Esophagus muscularis mucosa (tissue), 4 donors: ENCODE measurements around the gene OPN4. TPM values are rescaled to one million over a fixed set of nuclear protein-coding genes. Genes with fewer than 3 reads are reported as not detected.

Experiments used
- DNase-seq: peaks from one replicate; pipeline ENCODE4 v3.0.0-alpha.2; 2017; ENCODE audit errors: extremely low spot score
- H3K27ac ChIP-seq, 4 donors: fragments of 200-600 bp; sonication (generic); replicated peaks in 1 of 4; 1 replicate in 3 of 4; 2 replicates in 1 of 4; pipeline ENCODE4 v1.5.1; 2016 to 2019; ENCODE audit warnings: mild to moderate bottlenecking in 1 of 4
- H3K27me3 ChIP-seq, 4 donors: fragments of 200-600 bp; sonication (generic); one replicate each; pipeline versions ENCODE4 v1.5.1 to v1.6.0; 2016 to 2019
- H3K36me3 ChIP-seq, 4 donors: fragments of 200-600 bp; sonication (generic); one replicate each; pipeline ENCODE4 v1.5.1; 2016 to 2019
- H3K4me1 ChIP-seq, 4 donors: fragments of 200-600 bp; sonication (generic); one replicate each; pipeline ENCODE4 v1.5.1; 2016 to 2019
- H3K4me3 ChIP-seq, 4 donors: fragments of 200-600 bp; sonication (generic); 1 replicate in 2 of 4; 2 replicates in 2 of 4; pipeline ENCODE4 v1.5.1; 2016 to 2019; ENCODE audit warnings: mild to moderate bottlenecking in 4 of 4, moderate library complexity in 1 of 4
- H3K9me3 ChIP-seq, 4 donors: fragments of 200-600 bp; sonication (generic); 1 replicate in 3 of 4; 2 replicates in 1 of 4; pipeline ENCODE4 v1.5.1; 2016 to 2019
- CTCF ChIP-seq, 3 experiments: fragments of 200-600 bp in 2 of 3; fragments of 450-650 bp in 1 of 3; sonication (generic) in 2 of 3; IDR thresholded peaks; one replicate each; pipeline ENCODE4 v1.5.1; 2017 to 2019; ENCODE audit warnings: antibody characterized with exemption in 3 of 3, mild to moderate bottlenecking in 2 of 3, moderate library complexity in 1 of 3
- EP300 ChIP-seq: sonication (generic); formaldehyde crosslinking; IDR thresholded peaks from one replicate; pipeline ENCODE4 v1.6.1; 2017; ENCODE audit warnings: antibody characterized with exemption
- POLR2A ChIP-seq: fragments of 450-650 bp; IDR thresholded peaks from one replicate; pipeline ENCODE4 v1.6.1; 2017; ENCODE audit warnings: antibody characterized with exemption, moderate library complexity, mild to moderate bottlenecking, low read depth
- POLR2AphosphoS5 ChIP-seq, 2 donors: sonication (generic); formaldehyde crosslinking; IDR thresholded peaks; one replicate each; pipeline ENCODE4 v1.6.1; 2017; ENCODE audit warnings: antibody characterized with exemption in 2 of 2
- WGBS: methylation state at CpG from one replicate; pipeline ENCODE4 v1.1.5; 2018; 5-methylcytosine and 5-hydroxymethylcytosine counted together
- intact Hi-C: fragments of 100-400 bp; cut with DNase I; formaldehyde crosslinking; loops from one replicate; pipeline ENCODE4 v1.15.1; 2023
- total RNA-seq, 4 donors: library from RNA; depleted of rRNA; stranded (reverse); fragments of >200 nt; gene quantifications; one replicate each; pipeline versions ENCODE4 v1.1.0 to v1.2.1, GENCODE V29; 2016

The OPN4 gene
- total RNA-seq, 4 donors from 2014 or later, result 0.32 TPM; not detected in 3

DNA sequence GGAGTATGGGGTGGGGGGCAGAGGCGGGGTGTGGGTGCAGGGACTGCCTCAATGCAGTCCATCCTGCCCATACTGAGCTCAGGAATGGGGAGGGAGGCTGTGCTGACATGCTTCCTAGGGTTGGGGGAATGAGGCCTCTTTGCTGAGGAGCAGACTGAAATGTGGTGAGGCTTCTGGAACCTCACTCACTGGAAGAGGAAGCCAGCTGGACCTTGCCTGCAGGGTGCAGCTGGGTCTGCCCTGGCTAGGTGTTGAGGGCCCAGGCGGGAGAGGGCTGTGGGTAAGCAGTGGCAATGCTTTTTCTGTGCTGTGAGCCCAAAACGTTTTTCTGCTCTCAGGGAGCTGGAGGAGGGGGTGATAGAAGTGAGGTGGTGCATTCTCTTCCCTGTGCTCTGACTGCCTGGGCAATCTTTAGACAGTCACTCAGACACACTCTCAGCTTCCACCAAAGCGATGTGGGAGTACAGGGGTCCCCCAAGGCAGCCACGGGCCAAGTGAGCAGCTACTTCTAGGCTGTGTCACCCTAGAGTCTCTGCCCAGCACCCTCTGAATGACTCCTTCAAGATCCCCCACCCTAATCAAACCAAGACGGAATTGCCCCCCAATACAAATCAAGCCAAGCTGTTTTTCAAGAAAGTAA is 60.9 kb downstream of the OPN4 start:
- peaks cover 15 to 38% (median 21%) of the 10 kb centered on the region in 4 donors for H3K4me1 ChIP-seq

GRCh38 chr10:86715836-86716235 is 61.5 kb downstream of the OPN4 start:
- intact Hi-C loops, result no loop called here
- H3K27me3 ChIP-seq, result no peaks in the 10 kb centered on the region
- no peak for DNase-seq
- no peak overlapping the region for H3K4me3 ChIP-seq
- peaks cover 0 to 51% (median 24%) of the 10 kb centered on the region in 4 donors for H3K36me3 ChIP-seq
- WGBS, result 85% methylated on average over 4 of the region's 5 CpGs
- peak overlapping the region; percentile 1 to 60 (median 53) for H3K27ac ChIP-seq
- H3K9me3 ChIP-seq, result no peaks in the 10 kb centered on the region
- TF ChIP-seq POLR2AphosphoS5 (IDR thresholded peaks at IDR 0.05), result no peak
- TF ChIP-seq POLR2A, result no peak
- TF ChIP-seq CTCF (IDR thresholded peaks at IDR 0.05), result no peak
- TF ChIP-seq EP300, result no peak
- peaks cover 10 to 32% (median 15%) of the 10 kb centered on the region in 4 donors for H3K4me1 ChIP-seq

More for the DNA sequence above, 60.9 kb downstream of the OPN4 start:
- no peak for DNase-seq
- Histone ChIP-seq H3K27me3 (no peaks in the 10 kb centered on the region), H3K9me3 (no peaks in the 10 kb centered on the region), H3K4me3 (no peak overlapping the region), H3K36me3 (peaks cover 0 to 46% (median 24%) of the 10 kb centered on the region in 4 donors), H3K27ac (peak overlapping the region in 3 of 4 donors; percentile 53 to 60 (median 53))
- no peak for TF ChIP-seq CTCF (IDR thresholded peaks at IDR 0.05)
- peak in 1 of 2 donors; percentile 10 for TF ChIP-seq POLR2AphosphoS5 (IDR thresholded peaks at IDR 0.05)
- WGBS, result 64% methylated on average over 6 of the region's 6 CpGs
- intact Hi-C loops, result no loop called here

Other genes starting within 250 kb of the OPN4 start
- gene WAPL, start 132.8 kb upstream of the OPN4 start, total RNA-seq, result 10 to 100 TPM; 34.2 to 40.5 (median 39.3) TPM
- gene LDB3, start 14.0 kb downstream of the OPN4 start, total RNA-seq, result 10 to 100 TPM; 12.6 to 42.3 (median 21.6) TPM
- 100 to 1,000 TPM in 1 of 4 donors, 10 to 100 TPM in 3; 66.1 to 110 (median 90.5) TPM for gene BMPR1A, start 102.1 kb downstream of the OPN4 start, total RNA-seq